IMR-90 (cell line): ENCODE results near the gene VPS35. TPM values are rescaled to one million over a fixed set of nuclear protein-coding genes. Genes with fewer than 3 reads are reported as not detected.

Experiments
- ATAC-seq: fragments of 200-7000 bp; cut with Tn5 transposase; 2 replicates; pipeline ENCODE4 v1.9.1; 2020; ENCODE audit warnings: low read depth, mild to moderate bottlenecking, moderate library complexity
- BruUV-seq: library from RNA; stranded (reverse); fragments of 400-500 nt; replicated peaks from 2 replicates; lab custom pipeline; 2021; lab: Mats Ljungman, UMichigan
- CTCF ChIA-PET: fragments of 300-600 bp; formaldehyde crosslinking; extraction: SDS; loops from one replicate; lab custom pipeline; 2021; ENCODE audit warnings: antibody characterized with exemption; lab: Yijun Ruan, JAX
- POLR2A ChIA-PET: fragments of 300-600 bp; sonication (Branson Sonifier 250); formaldehyde crosslinking; loops from one replicate; lab custom pipeline; 2022; ENCODE audit warnings: antibody characterized with exemption; ENCODE audit not compliant: unreplicated experiment; lab: Charles Lee
- DNase-seq: peaks from one replicate; pipeline ENCODE4 v3.0.0; 2013
- H2AFZ ChIP-seq: replicated peaks from 2 replicates; pipeline ENCODE3; 2013; ENCODE audit warnings: low read length, mild to moderate bottlenecking; ENCODE audit not compliant: poor library complexity
- H2AK5ac ChIP-seq: 2 replicates; pipeline ENCODE4 v1.6.1; 2013; ENCODE audit warnings: low read depth, low read length, inconsistent platforms
- H2AK9ac ChIP-seq: replicated peaks from 2 replicates; pipeline ENCODE3; 2013; ENCODE audit warnings: mild to moderate bottlenecking, low read depth, low read length, moderate library complexity; ENCODE audit not compliant: poor library complexity
- H2BK120ac ChIP-seq: 2 replicates; pipeline ENCODE4 v1.6.1; 2013; ENCODE audit warnings: low read depth, low read length, inconsistent platforms
- H2BK15ac ChIP-seq: 3 replicates; pipeline ENCODE4 v1.6.1; 2013; ENCODE audit warnings: low read depth, low read length, inconsistent platforms
- H2BK20ac ChIP-seq: 2 replicates; pipeline ENCODE4 v1.6.1; 2013; ENCODE audit warnings: low read depth, mild to moderate bottlenecking, inconsistent platforms, low read length, moderate library complexity
- H2BK5ac ChIP-seq: 2 replicates; pipeline ENCODE4 v1.6.1; 2013; ENCODE audit warnings: mild to moderate bottlenecking, low read depth, low read length, inconsistent platforms; ENCODE audit not compliant: poor library complexity, severe bottlenecking
- H3K14ac ChIP-seq: replicated peaks from 2 replicates; pipeline ENCODE4 v1.6.1; 2013; ENCODE audit warnings: low read depth, low read length, inconsistent platforms
- H3K18ac ChIP-seq: 2 replicates; pipeline ENCODE4 v1.6.1; 2013; ENCODE audit warnings: low read depth, low read length, control low read depth
- H3K23ac ChIP-seq: 2 replicates; pipeline ENCODE4 v1.6.1; 2013; ENCODE audit warnings: low read depth, low read length, inconsistent platforms
- H3K27ac ChIP-seq: 2 replicates; pipeline ENCODE4 v1.5.1; 2013; ENCODE audit warnings: mild to moderate bottlenecking, control low read depth, low read length; ENCODE audit not compliant: insufficient read depth
- H3K27me3 ChIP-seq: 2 replicates; pipeline ENCODE4 v1.6.1; 2013; ENCODE audit warnings: low read length; ENCODE audit not compliant: control insufficient read depth, insufficient read depth
- H3K36me3 ChIP-seq: 2 replicates; pipeline ENCODE4 v1.6.1; 2013; ENCODE audit warnings: low read length, mixed read lengths; ENCODE audit not compliant: control insufficient read depth, insufficient read depth
- H3K4ac ChIP-seq: 2 replicates; pipeline ENCODE4 v1.6.1; 2013; ENCODE audit warnings: low read depth, low read length, inconsistent platforms
- H3K4me1 ChIP-seq: 2 replicates; pipeline ENCODE4 v1.6.1; 2013; ENCODE audit warnings: low read length, mixed read lengths; ENCODE audit not compliant: control insufficient read depth, insufficient read depth
- H3K4me2 ChIP-seq: 2 replicates; pipeline ENCODE4 v1.6.1; 2013; ENCODE audit warnings: low read depth, mild to moderate bottlenecking, control low read depth, low read length, moderate library complexity
- H3K4me3 ChIP-seq: 2 replicates; pipeline ENCODE4 v1.5.1; 2013; ENCODE audit warnings: low read depth, mild to moderate bottlenecking, control low read depth, low read length, moderate library complexity; ENCODE audit not compliant: insufficient read depth
- H3K56ac ChIP-seq: 2 replicates; pipeline ENCODE4 v1.6.1; 2013; ENCODE audit warnings: low read length, inconsistent platforms; ENCODE audit not compliant: insufficient read depth; ENCODE audit errors: extremely low read depth
- H3K79me1 ChIP-seq, 2 experiments: 2 replicates each; pipeline ENCODE4 v1.6.1; 2013; ENCODE audit warnings: low read length in 2 of 2, inconsistent platforms in 1 of 2, low read depth in 1 of 2
- H3K9ac ChIP-seq: 2 replicates; pipeline ENCODE4 v1.6.1; 2013; ENCODE audit warnings: low read depth, low read length, control low read depth
- H3K9me1 ChIP-seq: 2 replicates; pipeline ENCODE4 v1.6.1; 2013; ENCODE audit warnings: low read length, inconsistent platforms; ENCODE audit not compliant: insufficient read depth
- H3K9me3 ChIP-seq: 2 replicates; pipeline ENCODE4 v1.6.1; 2013; ENCODE audit warnings: low read length; ENCODE audit not compliant: control insufficient read depth, insufficient read depth
- H4K20me1 ChIP-seq: 2 replicates; pipeline ENCODE4 v1.6.1; 2013; ENCODE audit warnings: low read length, inconsistent platforms; ENCODE audit not compliant: insufficient read depth
- H4K5ac ChIP-seq: 2 replicates; pipeline ENCODE4 v1.6.1; 2013; ENCODE audit warnings: mild to moderate bottlenecking, low read depth, low read length, control low read depth
- H4K8ac ChIP-seq, 2 experiments: 2 replicates each; pipeline ENCODE4 v1.6.1; 2013; ENCODE audit warnings: low read depth in 2 of 2, low read length in 2 of 2, control low read depth in 1 of 2, inconsistent platforms in 1 of 2
- H4K91ac ChIP-seq: 2 replicates; pipeline ENCODE4 v1.6.1; 2013; ENCODE audit warnings: low read depth, low read length, inconsistent platforms; ENCODE audit not compliant: insufficient read depth
- BHLHE40 ChIP-seq: fragments of 150-350 bp; IDR thresholded peaks from 2 replicates; pipeline ENCODE4 v1.6.1; 2016; ENCODE audit warnings: mild to moderate bottlenecking, low read depth, low read length
- CEBPB ChIP-seq: IDR thresholded peaks from 2 replicates; pipeline ENCODE4 v1.6.1; 2012; ENCODE audit warnings: low read depth, low read length, improper control_type of control experiment
- CHD1 ChIP-seq: IDR thresholded peaks from 2 replicates; pipeline ENCODE4 v1.6.1; 2012; ENCODE audit warnings: low read depth, low read length, improper control_type of control experiment
- FOS ChIP-seq: fragments of 150-350 bp; IDR thresholded peaks from 2 replicates; pipeline ENCODE4 v1.6.1; 2016; ENCODE audit warnings: low read depth, low read length
- MAFK ChIP-seq: IDR thresholded peaks from 2 replicates; pipeline ENCODE4 v1.6.1; 2012; ENCODE audit warnings: low read depth, low read length, improper control_type of control experiment
- MAZ ChIP-seq: IDR thresholded peaks from 2 replicates; pipeline ENCODE4 v1.6.1; 2012; ENCODE audit warnings: low read depth, mild to moderate bottlenecking, low read length, improper control_type of control experiment, moderate library complexity, borderline replicate concordance
- MXI1 ChIP-seq: IDR thresholded peaks from 2 replicates; pipeline ENCODE4 v1.6.1; 2012; ENCODE audit warnings: low read depth, mild to moderate bottlenecking, low read length, moderate library complexity, borderline replicate concordance
- NFE2L2 ChIP-seq: fragments of 150-350 bp; IDR thresholded peaks from 2 replicates; pipeline ENCODE4 v1.6.1; 2016; ENCODE audit warnings: low read depth, mild to moderate bottlenecking, low read length
- POLR2A ChIP-seq: IDR thresholded peaks from 2 replicates; pipeline ENCODE4 v1.6.1; 2012; ENCODE audit warnings: mild to moderate bottlenecking, low read depth, low read length
- RAD21 ChIP-seq: IDR thresholded peaks from 2 replicates; pipeline ENCODE4 v1.6.1; 2012; ENCODE audit warnings: low read length, improper control_type of control experiment
- RCOR1 ChIP-seq: IDR thresholded peaks from 2 replicates; pipeline ENCODE4 v1.6.1; 2012; ENCODE audit warnings: mild to moderate bottlenecking, low read length, improper control_type of control experiment; ENCODE audit not compliant: insufficient replicate concordance
- RFX5 ChIP-seq: IDR thresholded peaks from 2 replicates; pipeline ENCODE4 v1.8.0; 2012; ENCODE audit warnings: low read depth, mild to moderate bottlenecking, low read length, moderate library complexity
- SMC3 ChIP-seq: fragments of 150-350 bp; IDR thresholded peaks from 2 replicates; pipeline ENCODE4 v1.6.1; 2016; ENCODE audit warnings: low read depth, mild to moderate bottlenecking, antibody characterized with exemption, low read length, moderate library complexity
- WGBS, 2 experiments: methylation state at CpG; one replicate each; pipeline versions ENCODE4 v1.1.5 to v1.1.7; 2013; ENCODE audit warnings: missing lambda C conversion rate in 2 of 2; ENCODE audit not compliant: insufficient read length in 1 of 2; ENCODE audit errors: extremely low coverage in 2 of 2; 5-methylcytosine and 5-hydroxymethylcytosine counted together
- dilution Hi-C: fragments of 300-500 bp; cut with HindIII; formaldehyde crosslinking; loops from one replicate; pipeline ENCODE4 v1.14.3; 2018; ENCODE audit warnings: low sequenced_read_pairs; ENCODE audit not compliant: unreplicated experiment
- in situ Hi-C: fragments of 300-500 bp; cut with MboI; formaldehyde crosslinking; loops from 3 replicates; pipeline ENCODE4 v1.14.3; 2019; ENCODE audit warnings: low sequenced_read_pairs, inconsistent platforms, mixed read lengths
- intact Hi-C: fragments of 100-400 bp; cut with micrococcal nuclease; formaldehyde crosslinking; loops from 2 replicates; pipeline ENCODE4 v1.10.0; 2022
- polyA plus RNA-seq, 3 experiments: library from polyadenylated mRNA; depleted of rRNA; stranded (reverse); fragments of >200 nt; gene quantifications; 2 replicates each; pipeline ENCODE4 v1.2.3, GENCODE V29; 2012; ENCODE audit warnings: low replicate concordance in 1 of 3
- total RNA-seq: library from RNA; depleted of rRNA; stranded (reverse); fragments of >200 nt; gene quantifications from 2 replicates; pipeline ENCODE4 v1.2.3, GENCODE V29; 2012
- TF ChIP-seq, protein P1 (sequence below): fragments of 150-350 bp; IDR thresholded peaks from 2 replicates; pipeline ENCODE4 v1.6.1; 2017; ENCODE audit warnings: mild to moderate bottlenecking, antibody characterized with exemption, low read length, low read depth
- TF ChIP-seq, protein P2 (sequence below): conservative IDR thresholded peaks from 2 replicates; pipeline ENCODE4 v1.5.1; 2012; ENCODE audit warnings: mild to moderate bottlenecking, low read depth, low read length, improper control_type of control experiment
- TF ChIP-seq, protein P3 (sequence below): fragments of 150-350 bp; IDR thresholded peaks from 2 replicates; pipeline ENCODE4 v1.6.1; 2016; ENCODE audit warnings: low read depth, mild to moderate bottlenecking, low read length, moderate library complexity, borderline replicate concordance

Gene VPS35
- total and polyA plus RNA-seq, 2 of the 4 experiments (the other 2 are of a cell fraction): 42.3 to 89.4 TPM

DNA sequence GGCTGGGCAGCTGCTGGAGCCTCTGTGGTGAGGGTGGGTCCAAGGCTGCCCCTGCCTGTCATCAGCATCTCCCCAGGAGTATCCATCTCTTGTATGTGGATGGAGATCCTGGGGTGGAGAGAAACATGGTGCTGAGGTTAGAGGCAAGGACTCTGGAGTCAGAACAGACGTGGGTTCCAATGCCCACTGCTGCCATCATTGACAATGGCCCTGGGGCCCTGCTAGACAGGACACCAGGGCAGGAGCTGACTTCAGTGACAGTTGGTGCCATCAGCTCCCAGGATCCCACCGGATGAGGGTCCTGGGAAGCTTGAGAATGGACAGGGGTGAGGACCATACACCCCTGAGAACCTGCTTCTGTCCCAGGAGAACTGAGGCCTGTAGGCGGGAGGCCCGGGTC, 43.6 kb upstream of the VPS35 start:
- POLR2A ChIA-PET: no interaction called here
- no peaks in the 10 kb centered on the region for H3K9me3 ChIP-seq
- H4K20me1 ChIP-seq: no peaks in the 10 kb centered on the region; the same call in 1 of the 2 replicates
- dilution Hi-C loops: no loop called here
- intact Hi-C loops: no loop called here
- no peak overlapping the region for H3K14ac ChIP-seq
- H3K4me1 ChIP-seq: peaks cover 2% of the 10 kb centered on the region; the same call in 1 of the 2 replicates
- WGBS, 2 experiments: no CpG with 5 or more reads among the region's 4 CpGs
- H4K8ac ChIP-seq: no peak overlapping the region
- H3K23ac ChIP-seq: no peak overlapping the region
- H4K5ac ChIP-seq: no peak overlapping the region
- in situ Hi-C loops: no loop called here
- no peak for ATAC-seq
- no peak overlapping the region for H3K4ac ChIP-seq
- H2BK20ac ChIP-seq: no peak overlapping the region
- no peak for DNase-seq
- no peaks in the 10 kb centered on the region for H3K36me3 ChIP-seq
- no peak overlapping the region for H3K27ac ChIP-seq
- H3K4me3 ChIP-seq: no peak overlapping the region
- no peak for TF ChIP-seq NFE2L2
- no peak for TF ChIP-seq CHD1
- TF ChIP-seq RAD21: no peak
- TF ChIP-seq SMC3: no peak
- no peak for TF ChIP-seq POLR2A
- TF ChIP-seq, protein P1, sequence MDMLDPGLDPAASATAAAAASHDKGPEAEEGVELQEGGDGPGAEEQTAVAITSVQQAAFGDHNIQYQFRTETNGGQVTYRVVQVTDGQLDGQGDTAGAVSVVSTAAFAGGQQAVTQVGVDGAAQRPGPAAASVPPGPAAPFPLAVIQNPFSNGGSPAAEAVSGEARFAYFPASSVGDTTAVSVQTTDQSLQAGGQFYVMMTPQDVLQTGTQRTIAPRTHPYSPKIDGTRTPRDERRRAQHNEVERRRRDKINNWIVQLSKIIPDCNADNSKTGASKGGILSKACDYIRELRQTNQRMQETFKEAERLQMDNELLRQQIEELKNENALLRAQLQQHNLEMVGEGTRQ: no peak
- no peak for TF ChIP-seq RCOR1
- TF ChIP-seq MXI1: no peak
- TF ChIP-seq BHLHE40: no peak
- TF ChIP-seq MAZ: no peak
- TF ChIP-seq, protein P2, sequence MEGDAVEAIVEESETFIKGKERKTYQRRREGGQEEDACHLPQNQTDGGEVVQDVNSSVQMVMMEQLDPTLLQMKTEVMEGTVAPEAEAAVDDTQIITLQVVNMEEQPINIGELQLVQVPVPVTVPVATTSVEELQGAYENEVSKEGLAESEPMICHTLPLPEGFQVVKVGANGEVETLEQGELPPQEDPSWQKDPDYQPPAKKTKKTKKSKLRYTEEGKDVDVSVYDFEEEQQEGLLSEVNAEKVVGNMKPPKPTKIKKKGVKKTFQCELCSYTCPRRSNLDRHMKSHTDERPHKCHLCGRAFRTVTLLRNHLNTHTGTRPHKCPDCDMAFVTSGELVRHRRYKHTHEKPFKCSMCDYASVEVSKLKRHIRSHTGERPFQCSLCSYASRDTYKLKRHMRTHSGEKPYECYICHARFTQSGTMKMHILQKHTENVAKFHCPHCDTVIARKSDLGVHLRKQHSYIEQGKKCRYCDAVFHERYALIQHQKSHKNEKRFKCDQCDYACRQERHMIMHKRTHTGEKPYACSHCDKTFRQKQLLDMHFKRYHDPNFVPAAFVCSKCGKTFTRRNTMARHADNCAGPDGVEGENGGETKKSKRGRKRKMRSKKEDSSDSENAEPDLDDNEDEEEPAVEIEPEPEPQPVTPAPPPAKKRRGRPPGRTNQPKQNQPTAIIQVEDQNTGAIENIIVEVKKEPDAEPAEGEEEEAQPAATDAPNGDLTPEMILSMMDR: no peak
- TF ChIP-seq, protein P3, sequence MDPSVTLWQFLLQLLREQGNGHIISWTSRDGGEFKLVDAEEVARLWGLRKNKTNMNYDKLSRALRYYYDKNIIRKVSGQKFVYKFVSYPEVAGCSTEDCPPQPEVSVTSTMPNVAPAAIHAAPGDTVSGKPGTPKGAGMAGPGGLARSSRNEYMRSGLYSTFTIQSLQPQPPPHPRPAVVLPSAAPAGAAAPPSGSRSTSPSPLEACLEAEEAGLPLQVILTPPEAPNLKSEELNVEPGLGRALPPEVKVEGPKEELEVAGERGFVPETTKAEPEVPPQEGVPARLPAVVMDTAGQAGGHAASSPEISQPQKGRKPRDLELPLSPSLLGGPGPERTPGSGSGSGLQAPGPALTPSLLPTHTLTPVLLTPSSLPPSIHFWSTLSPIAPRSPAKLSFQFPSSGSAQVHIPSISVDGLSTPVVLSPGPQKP: no peak
- no peak for TF ChIP-seq CEBPB
- no peak for TF ChIP-seq RFX5
- no peak for TF ChIP-seq MAFK
- no peak for TF ChIP-seq FOS
- H2BK120ac ChIP-seq: no peak overlapping the region
- H3K79me1 ChIP-seq: no peaks in the 10 kb centered on the region
- CTCF ChIA-PET: no interaction called here
- H4K91ac ChIP-seq: no peak overlapping the region
- BruUV-seq: no TSS peak
- H2AK9ac ChIP-seq: no peak overlapping the region
- H3K9ac ChIP-seq: no peak overlapping the region
- H2BK15ac ChIP-seq: no peak overlapping the region
- H2AFZ ChIP-seq: no peak overlapping the region
- H3K18ac ChIP-seq: no peak overlapping the region
- no peak overlapping the region for H3K4me2 ChIP-seq
- H3K56ac ChIP-seq: no peak overlapping the region
- no peak overlapping the region for H2BK5ac ChIP-seq
- no peaks in the 10 kb centered on the region for H3K9me1 ChIP-seq
- H2AK5ac ChIP-seq: no peak overlapping the region
- no peaks in the 10 kb centered on the region for H3K27me3 ChIP-seq
